VCaP (cell line): ENCODE data around the gene SLC16A12.

Source experiments
- H3K27ac ChIP-seq: fragments of 450-650 bp; 2 replicates; pipeline ENCODE4 v1.5.1; 2017
- TF ChIP-seq, protein P1 (sequence below): fragments of 450-650 bp; conservative IDR thresholded peaks from 2 replicates; pipeline ENCODE4 v1.5.1; 2017; ENCODE audit warnings: mild to moderate bottlenecking, moderate library complexity

SLC16A12 gene

DNA sequence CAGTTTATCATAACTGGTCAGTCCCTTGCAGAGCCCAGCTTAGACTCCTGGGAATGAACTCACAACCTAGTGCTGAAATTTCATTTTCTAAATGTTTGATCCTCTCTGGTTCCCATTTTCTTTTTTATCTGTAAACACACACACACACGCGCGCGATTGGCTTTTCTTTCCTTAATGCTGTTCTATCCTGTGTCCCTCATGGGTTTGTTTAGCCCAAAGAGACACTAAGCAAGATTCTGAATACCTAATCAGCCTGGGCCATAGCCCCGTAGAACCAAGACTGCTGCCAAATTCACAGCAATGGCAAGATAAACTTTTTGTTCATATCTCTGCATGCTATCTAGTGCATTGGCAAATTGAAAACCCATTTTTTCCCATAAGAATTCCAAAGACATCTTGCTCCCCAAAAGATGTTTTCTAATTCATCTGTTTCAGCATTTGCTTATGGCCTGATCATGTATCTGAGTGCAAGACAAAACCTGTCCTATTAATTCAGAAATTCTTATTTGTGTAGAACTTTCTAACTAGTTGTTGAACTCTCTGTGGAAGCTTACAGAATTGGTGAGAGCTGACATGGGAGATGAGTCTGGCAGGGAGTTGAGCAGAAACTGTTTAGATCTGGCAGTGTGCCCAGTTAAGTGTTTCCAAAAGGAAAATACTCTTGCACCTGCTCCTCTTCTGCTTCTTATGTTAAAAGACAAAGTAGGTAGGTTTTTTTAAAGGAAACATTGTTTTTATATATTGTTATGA is 144.7 kb downstream of the SLC16A12 start:
- no peak overlapping the region for H3K27ac ChIP-seq
- TF ChIP-seq, protein P1, sequence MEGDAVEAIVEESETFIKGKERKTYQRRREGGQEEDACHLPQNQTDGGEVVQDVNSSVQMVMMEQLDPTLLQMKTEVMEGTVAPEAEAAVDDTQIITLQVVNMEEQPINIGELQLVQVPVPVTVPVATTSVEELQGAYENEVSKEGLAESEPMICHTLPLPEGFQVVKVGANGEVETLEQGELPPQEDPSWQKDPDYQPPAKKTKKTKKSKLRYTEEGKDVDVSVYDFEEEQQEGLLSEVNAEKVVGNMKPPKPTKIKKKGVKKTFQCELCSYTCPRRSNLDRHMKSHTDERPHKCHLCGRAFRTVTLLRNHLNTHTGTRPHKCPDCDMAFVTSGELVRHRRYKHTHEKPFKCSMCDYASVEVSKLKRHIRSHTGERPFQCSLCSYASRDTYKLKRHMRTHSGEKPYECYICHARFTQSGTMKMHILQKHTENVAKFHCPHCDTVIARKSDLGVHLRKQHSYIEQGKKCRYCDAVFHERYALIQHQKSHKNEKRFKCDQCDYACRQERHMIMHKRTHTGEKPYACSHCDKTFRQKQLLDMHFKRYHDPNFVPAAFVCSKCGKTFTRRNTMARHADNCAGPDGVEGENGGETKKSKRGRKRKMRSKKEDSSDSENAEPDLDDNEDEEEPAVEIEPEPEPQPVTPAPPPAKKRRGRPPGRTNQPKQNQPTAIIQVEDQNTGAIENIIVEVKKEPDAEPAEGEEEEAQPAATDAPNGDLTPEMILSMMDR = no peak

DNA sequence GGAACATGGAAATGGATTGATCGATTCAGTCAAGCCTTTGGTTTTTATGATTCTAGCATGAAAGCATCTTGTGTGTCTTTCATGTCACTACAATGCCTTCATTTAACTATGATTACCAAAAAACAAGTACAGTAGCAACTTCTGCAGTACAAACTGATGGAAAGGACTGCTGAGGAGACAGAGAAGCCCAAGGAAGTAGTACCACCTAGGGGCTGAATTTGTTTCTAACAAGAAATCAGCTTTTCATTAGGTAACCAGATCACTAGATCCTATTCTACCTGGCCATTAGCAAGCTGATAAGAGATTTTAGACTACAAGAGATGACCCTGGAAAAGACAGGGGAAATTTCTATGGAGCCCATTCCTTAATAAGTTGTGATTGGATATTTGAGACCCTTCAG is 146.1 kb downstream of the SLC16A12 start:
- TF ChIP-seq, protein P1 = peak; percentile 67
- H3K27ac ChIP-seq = no peak overlapping the region

DNA sequence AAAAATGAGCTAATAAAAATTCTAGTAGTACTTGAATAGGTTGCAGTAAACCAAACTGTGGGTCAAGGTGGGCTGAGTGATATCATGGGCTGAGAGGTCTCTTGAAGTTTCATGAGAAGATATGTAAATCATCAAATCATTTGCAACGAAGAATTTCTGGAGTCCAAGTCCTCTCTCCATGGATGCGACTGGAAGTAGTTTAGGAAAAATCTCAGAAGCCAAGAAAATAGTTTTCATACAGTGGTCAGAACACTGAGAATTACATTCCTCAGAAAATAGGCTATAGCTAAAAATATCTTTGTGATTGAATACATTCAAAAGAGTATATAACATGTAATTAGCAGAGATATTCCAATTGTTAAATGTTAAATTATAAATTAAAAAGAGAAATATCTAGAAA is 146.6 kb downstream of the SLC16A12 start:
- H3K27ac ChIP-seq = no peak overlapping the region

DNA sequence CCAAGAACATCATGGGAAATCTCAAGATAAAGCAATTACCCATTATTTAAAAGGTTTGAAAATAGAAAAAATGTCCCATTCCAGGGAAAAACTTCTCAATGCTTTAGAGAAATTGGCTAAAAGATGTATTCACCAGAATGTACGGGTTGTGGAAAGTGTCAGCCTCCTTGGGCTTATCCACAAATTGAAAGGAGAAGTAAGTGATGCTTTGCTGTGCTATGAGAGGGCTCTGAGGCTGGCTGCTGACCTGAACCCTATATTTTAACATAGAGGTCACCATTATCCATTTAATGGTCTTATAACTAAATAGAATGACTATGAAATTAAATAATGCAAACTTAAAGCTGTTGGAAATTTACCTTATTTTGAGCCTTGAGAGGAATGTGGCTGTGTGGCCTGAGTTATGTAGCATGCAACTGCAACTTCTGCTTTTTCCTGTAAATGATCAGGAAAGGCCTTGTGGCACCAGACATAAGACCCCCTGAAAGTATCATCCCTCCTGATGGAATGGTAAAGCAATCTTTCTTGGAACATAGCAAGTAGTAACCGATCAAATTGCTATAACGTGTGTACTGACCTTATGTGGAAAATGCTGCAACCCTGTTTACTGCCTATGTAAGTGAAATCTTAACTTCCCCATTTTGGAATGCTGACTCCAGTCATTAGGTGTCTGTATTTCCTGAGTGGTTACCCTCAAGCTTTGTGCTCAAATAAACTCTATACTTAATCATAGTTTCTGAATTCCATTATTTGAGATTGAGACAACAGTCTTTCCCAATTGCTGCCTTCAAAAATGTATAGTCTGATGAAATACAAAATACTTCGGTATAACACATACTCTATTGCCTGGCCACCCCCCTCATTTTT is 150.7 kb downstream of the SLC16A12 start:
- no peak overlapping the region for H3K27ac ChIP-seq
- TF ChIP-seq, protein P1 = no peak

More for the DNA sequence above, 146.6 kb downstream of the SLC16A12 start:
- TF ChIP-seq, protein P1 = no peak

DNA sequence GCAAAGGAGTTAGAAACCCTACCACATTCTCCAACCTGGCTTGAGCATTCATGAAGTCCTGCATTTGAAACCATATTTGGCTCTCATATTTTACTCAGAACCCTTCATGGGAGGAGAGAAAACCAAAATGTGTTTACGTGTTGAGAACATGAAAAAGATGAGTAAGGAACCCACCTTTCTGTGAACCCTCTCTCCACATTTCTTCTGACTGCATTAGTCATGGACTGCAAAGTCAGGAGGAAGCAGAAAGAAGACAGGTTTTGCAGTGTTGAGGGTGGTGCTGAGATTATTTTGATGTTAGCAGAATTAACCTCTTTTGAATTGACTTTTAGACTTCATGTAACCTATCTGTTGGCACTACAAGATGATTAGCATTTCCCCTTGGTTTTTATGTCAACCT is 152.6 kb downstream of the SLC16A12 start:
- TF ChIP-seq, protein P1 = no peak
- H3K27ac ChIP-seq = no peak overlapping the region
